ENCODE results near the gene LYZL4. TPM values are rescaled to one million over a fixed set of nuclear protein-coding genes. Genes with fewer than 3 reads are reported as not detected.

LYZL4 gene, protein sequence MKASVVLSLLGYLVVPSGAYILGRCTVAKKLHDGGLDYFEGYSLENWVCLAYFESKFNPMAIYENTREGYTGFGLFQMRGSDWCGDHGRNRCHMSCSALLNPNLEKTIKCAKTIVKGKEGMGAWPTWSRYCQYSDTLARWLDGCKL
- not detected in 2 replicates for total RNA-seq

DNA sequence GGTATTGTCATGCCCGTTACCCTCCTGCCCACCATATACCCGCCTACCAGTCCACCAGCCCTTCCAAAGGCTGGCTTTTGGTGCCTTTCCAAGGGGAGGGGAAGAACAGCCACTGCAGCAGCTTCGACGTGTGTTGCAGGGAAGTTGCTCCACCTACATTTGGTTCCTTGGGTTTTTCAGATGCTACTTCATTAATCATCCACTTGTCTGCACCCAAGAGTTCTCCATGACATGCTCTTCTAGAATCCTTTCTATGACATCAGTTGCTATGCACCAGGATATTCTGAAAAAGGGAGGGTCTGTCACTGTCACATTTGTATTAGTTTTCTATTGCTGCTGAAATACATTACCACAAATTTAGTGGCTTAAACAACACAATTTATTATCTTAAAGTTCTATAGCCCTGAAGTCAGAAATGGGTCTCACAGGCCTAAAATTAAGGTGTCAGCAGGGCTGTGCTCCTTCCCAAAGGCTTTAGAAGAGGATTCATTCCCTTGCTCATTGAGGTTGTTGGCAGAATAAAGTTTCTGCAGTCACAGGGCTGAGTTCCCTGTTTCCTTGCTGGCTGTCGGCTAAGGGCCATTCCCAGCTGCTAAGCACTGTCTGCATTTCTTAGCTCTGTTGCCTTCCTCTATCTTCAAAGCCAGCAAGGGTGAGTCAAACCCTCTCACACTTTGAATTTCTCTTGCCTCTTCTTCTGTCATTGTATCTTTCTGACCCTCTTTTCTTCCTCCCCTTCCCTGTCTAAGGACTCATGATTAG, at the start of gene LYZL4:
Gene LYZL4, minus strand, starts transcription at position 241 of the 762 bp plus-strand sequence. CDS start 3,359 bp downstream, outside the sequence.
- Mint-ChIP-seq H3K36me3 (ENCODE audit: low read depth) (no peaks in the 10 kb centered on the region), H3K4me3 (no peak within 1 kb of the TSS), H3K27me3 (peaks cover 16% of the 10 kb centered on the region), H3K27ac (no peak within 1 kb of the TSS), H3K9me3 (no peaks in the 10 kb centered on the region), H3K4me1 (no peaks in the 10 kb centered on the region)
- intact Hi-C loops (cut with micrococcal nuclease), result no loop called here
- DNase-seq, result no peak
- ATAC-seq (ENCODE audit: low read depth), result no peak
- TF ChIP-seq, protein P1, sequence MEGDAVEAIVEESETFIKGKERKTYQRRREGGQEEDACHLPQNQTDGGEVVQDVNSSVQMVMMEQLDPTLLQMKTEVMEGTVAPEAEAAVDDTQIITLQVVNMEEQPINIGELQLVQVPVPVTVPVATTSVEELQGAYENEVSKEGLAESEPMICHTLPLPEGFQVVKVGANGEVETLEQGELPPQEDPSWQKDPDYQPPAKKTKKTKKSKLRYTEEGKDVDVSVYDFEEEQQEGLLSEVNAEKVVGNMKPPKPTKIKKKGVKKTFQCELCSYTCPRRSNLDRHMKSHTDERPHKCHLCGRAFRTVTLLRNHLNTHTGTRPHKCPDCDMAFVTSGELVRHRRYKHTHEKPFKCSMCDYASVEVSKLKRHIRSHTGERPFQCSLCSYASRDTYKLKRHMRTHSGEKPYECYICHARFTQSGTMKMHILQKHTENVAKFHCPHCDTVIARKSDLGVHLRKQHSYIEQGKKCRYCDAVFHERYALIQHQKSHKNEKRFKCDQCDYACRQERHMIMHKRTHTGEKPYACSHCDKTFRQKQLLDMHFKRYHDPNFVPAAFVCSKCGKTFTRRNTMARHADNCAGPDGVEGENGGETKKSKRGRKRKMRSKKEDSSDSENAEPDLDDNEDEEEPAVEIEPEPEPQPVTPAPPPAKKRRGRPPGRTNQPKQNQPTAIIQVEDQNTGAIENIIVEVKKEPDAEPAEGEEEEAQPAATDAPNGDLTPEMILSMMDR (IDR thresholded peaks at IDR 0.05), result no peak
- CTCF ChIA-PET, result no interaction called here
- POLR2A ChIA-PET, result no interaction called here

DNA sequence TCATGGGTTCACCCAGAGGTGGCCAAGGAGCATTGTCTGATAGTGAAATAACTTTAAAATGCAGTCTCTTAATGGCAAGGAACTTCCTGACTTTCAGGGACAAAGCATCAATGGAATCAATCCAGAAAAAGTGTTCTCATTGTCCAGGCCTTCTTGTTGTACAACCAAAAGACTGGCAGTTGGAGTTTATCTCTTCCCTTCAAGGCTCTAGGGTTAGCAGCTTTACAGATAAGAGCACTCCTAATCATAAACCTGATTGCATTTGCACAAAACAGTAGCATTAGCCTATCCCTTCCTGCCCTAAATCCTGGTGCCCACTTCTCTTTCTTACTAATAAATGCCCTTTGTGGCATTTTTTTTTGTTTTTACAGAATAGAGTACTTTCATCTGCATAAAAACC, 48.7 kb upstream of the LYZL4 start:
- Mint-ChIP-seq H3K36me3 (ENCODE audit: low read depth) (no peaks in the 10 kb centered on the region), H3K27ac (no peak overlapping the region), H3K9me3 (no peaks in the 10 kb centered on the region), H3K4me1 (no peaks in the 10 kb centered on the region), H3K27me3 (peaks cover 25% of the 10 kb centered on the region), H3K4me3 (no peak overlapping the region)
- no peak for DNase-seq
- no peak for ATAC-seq (ENCODE audit: low read depth)
- intact Hi-C loops (cut with micrococcal nuclease), result no loop called here
- TF ChIP-seq, protein P1 (IDR thresholded peaks at IDR 0.05), result no peak
- ChIA-PET CTCF (no interaction called here), POLR2A (no interaction called here)

DNA sequence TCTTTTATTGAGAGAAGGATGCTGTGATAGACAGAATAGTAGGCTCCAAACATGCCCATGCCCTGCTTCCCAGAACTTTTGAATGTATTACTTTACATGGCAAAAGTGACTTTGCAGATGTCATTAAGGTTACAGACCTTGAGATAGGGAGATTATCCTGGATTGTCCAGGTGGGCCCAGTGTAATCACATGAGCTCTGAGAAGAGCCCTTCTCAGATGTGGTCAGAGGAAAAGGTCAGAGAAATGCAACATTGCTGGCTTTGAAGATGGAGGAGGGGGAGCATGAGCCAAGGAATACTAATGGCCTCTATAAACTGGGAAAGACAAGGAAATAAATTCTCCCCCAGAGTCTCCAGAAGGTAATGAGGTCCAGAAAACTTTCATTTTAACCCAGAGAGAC, 45.8 kb upstream of the LYZL4 start:
- Mint-ChIP-seq H3K4me1 (no peaks in the 10 kb centered on the region), H3K4me3 (no peak overlapping the region), H3K36me3 (ENCODE audit: low read depth) (no peaks in the 10 kb centered on the region), H3K9me3 (no peaks in the 10 kb centered on the region), H3K27ac (no peak overlapping the region), H3K27me3 (peaks cover 20% of the 10 kb centered on the region)
- CTCF ChIA-PET, result no interaction called here
- no peak for DNase-seq
- TF ChIP-seq, protein P1 (IDR thresholded peaks at IDR 0.05), result no peak
- no peak for ATAC-seq (ENCODE audit: low read depth)
- intact Hi-C loops (cut with micrococcal nuclease), result no loop called here
- POLR2A ChIA-PET, result no interaction called here

DNA sequence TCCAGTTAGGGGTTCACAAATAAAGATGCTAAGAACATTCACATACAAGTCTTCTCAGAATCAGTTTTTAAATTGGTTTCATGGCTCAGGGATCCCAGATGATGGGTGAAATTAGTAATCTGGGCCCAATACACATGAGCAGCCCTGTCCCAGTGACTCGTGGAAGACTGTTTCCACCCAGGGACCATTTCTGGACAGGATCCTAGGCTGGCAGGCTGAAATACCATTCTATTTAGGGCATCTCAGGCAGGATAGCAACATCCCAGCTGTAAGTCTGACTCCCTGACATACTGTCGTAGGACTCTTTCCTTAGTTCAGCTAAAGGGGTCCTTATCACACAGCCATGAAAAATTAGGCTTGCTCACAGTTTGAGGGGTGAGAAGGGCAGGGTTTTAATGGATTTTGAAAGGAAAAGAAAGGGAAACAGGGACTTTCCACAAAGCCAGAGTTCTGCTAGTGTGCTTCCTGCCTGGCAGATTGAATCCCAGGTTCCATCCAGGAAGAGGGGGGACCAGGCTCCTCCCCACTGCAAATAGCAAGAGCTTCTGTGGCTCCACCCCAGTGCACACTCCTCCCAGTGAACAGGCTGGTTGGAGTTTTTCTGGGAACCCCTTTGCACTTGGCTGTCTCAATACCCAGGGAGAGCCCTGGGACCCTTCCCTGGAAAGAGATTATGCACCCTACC, 41.3 kb upstream of the LYZL4 start:
- intact Hi-C loops (cut with micrococcal nuclease), result no loop called here
- TF ChIP-seq, protein P1 (IDR thresholded peaks at IDR 0.05), result no peak
- H3K4me3 Mint-ChIP-seq, result no peak overlapping the region
- ATAC-seq (ENCODE audit: low read depth) (no peak), DNase-seq (no peak)
- ChIA-PET CTCF (no interaction called here), POLR2A (no interaction called here)
- no peak overlapping the region for H3K27ac Mint-ChIP-seq
- peaks cover 12% of the 10 kb centered on the region for H3K27me3 Mint-ChIP-seq
- peaks cover 4% of the 10 kb centered on the region for H3K4me1 Mint-ChIP-seq
- H3K9me3 Mint-ChIP-seq, result no peaks in the 10 kb centered on the region
- no peaks in the 10 kb centered on the region for H3K36me3 Mint-ChIP-seq (ENCODE audit: low read depth)

DNA sequence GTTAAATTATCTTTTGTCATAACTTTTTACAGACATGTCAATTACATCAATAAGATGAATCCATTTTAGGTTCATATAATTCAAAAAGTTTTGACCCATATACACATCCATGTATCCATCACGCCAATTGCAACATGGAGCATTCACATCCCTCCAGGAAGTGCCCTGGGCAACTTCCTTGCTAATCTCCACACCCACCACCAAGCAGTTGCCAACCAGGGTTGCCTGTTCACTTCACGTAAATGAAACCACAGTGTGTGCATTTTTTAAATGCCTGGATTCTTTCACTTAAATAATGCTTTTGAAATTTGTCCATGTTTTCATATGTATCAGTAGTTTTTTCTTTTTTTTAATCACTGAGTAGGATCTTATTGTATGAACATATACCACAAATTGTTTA, 40.7 kb upstream of the LYZL4 start:
- intact Hi-C loops (cut with micrococcal nuclease), result no loop called here
- no peak for DNase-seq
- ChIA-PET POLR2A (no interaction called here), CTCF (interaction anchor here (1.2 to 1.6 kb wide), 2 partner anchors 15 to 204 kb away, joined by 3 to 4 read pairs; no protein-coding TSS in a partner anchor)
- no peak overlapping the region for H3K4me3 Mint-ChIP-seq
- no peaks in the 10 kb centered on the region for H3K9me3 Mint-ChIP-seq
- ATAC-seq (ENCODE audit: low read depth), result no peak
- no peaks in the 10 kb centered on the region for H3K36me3 Mint-ChIP-seq (ENCODE audit: low read depth)
- H3K27ac Mint-ChIP-seq, result no peak overlapping the region
- TF ChIP-seq, protein P1 (IDR thresholded peaks at IDR 0.05), result no peak
- H3K4me1 Mint-ChIP-seq, result peaks cover 4% of the 10 kb centered on the region
- H3K27me3 Mint-ChIP-seq, result peaks cover 8% of the 10 kb centered on the region

Data from activated B cell treated with CpG ODN at 0.5 μM for 24 hours (primary cell).